ENCODE measurements around the gene POLK. TPM values are rescaled to one million over a fixed set of nuclear protein-coding genes. Genes with fewer than 3 reads are reported as not detected.
"Not testable (repeated sequence)": the region's sequence is repeated elsewhere in the genome, so short reads cannot be mapped to it uniquely, and the experiment has no call there.

Gene POLK
- total RNA-seq, 4 donors from 2014 or later: 11.8 to 43.8 (median 27.2) TPM

DNA sequence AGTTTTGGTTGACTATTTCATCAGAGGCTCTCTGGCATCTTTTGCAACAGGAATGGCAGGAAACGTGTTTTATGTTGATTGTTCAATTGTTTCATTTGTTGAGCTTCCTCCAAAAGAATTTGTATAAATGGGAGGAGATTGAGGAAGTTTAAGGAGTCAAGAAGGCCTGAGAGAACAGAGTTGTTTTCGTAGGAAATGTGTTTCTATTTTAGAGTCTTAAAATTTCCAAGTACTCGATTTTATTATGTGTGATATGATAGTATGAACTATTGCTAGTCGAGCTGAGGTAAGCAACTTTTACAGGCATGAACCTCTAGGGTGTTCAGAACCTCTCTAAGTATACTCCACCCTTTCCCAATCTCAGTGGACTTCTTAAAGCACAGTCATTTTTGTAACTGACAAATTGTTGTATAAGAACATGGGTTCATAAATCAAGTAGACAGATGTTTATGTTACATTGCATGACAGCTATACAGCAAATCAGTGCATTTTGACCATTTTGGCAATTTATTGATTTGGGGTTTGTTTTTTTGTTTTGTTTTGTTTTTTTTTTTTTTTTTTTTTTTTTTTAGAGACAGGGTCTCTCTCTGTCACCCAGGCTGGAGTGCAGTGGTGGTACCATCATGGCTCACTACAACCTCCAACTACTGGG lies 47.4 kb downstream of the POLK start:
- Histone ChIP-seq H3K27ac (no peak overlapping the region), H3K4me1 (no peaks in the 10 kb centered on the region), H3K9me3 (no peaks in the 10 kb centered on the region), H3K27me3 (no peaks in the 10 kb centered on the region), H3K36me3 (peaks cover 5% of the 10 kb centered on the region), H3K4me3 (no peak overlapping the region)
- TF ChIP-seq EP300 (IDR thresholded peaks at IDR 0.05) (no peak), POLR2A (IDR thresholded peaks at IDR 0.05) (no peak), POLR2AphosphoS5 (IDR thresholded peaks at IDR 0.05) (no peak)
- TF ChIP-seq, protein P1, sequence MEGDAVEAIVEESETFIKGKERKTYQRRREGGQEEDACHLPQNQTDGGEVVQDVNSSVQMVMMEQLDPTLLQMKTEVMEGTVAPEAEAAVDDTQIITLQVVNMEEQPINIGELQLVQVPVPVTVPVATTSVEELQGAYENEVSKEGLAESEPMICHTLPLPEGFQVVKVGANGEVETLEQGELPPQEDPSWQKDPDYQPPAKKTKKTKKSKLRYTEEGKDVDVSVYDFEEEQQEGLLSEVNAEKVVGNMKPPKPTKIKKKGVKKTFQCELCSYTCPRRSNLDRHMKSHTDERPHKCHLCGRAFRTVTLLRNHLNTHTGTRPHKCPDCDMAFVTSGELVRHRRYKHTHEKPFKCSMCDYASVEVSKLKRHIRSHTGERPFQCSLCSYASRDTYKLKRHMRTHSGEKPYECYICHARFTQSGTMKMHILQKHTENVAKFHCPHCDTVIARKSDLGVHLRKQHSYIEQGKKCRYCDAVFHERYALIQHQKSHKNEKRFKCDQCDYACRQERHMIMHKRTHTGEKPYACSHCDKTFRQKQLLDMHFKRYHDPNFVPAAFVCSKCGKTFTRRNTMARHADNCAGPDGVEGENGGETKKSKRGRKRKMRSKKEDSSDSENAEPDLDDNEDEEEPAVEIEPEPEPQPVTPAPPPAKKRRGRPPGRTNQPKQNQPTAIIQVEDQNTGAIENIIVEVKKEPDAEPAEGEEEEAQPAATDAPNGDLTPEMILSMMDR (IDR thresholded peaks at IDR 0.05): no peak
- DNase-seq (ENCODE audit: low spot score in 2 of 2): no peak
- WGBS: 40% methylated on average over 4 of the region's 4 CpGs

DNA sequence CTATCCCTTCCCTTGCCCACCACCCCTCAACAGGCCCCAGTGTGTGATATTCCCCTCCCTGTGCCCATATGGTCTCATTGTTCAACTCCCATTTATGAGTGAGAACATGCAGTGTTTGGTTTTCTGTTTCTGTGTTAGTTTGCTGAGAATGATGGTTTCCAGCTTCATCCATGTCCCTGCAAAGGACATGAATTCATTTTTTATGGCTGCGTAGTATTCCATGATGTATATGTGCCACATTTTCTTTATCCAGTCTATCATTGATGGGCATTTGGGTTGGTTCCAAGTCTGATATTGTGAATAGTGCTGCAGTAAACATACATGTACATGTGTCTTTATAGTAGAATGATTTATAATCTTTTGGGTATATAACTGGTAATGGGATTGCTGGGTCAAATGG lies 49.0 kb downstream of the POLK start:
- DNase-seq (ENCODE audit: low spot score in 2 of 2); H3K27ac ChIP-seq; H3K36me3 ChIP-seq; H3K9me3 ChIP-seq; H3K4me1 ChIP-seq; H3K27me3 ChIP-seq; H3K4me3 ChIP-seq: not testable (repeated sequence)
- WGBS: 100% methylated on average over 1 of the region's 1 CpG

DNA sequence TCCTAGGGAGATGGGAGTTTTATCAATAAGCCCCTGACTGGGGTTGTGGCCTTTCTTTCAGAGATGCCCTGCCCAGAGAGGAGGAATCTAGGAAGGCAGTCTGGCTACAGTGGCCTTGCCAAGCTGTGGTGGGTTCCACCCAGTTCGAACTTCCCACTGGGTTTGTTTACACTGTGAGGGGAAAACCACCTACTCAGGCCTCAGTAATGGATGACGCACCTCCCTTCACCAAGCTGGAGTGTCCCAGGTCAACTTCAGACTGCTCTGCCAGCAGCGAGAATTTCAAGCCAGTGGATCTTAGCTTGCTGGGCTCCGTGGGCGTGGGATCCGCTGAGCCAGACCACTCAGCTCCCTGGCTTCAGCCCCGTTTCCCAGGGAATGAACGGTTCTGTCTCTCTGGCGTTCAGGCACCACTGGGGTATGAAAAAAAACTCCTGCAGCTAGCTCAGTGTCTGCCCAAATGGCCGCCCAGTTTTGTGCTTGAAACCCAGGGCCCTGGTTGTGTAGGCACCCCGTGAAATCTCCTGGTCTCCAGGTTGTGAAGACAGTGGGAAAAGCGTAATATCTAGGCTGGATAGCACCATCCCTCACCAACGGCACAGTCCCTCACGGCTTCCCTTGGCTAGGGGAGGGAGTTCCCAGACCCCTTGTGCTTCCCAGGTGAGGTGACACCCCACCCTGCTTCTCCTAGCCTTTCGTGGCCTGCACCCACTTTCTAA lies 54.5 kb downstream of the POLK start:
- DNase-seq (ENCODE audit: low spot score in 2 of 2); H3K4me3 ChIP-seq; H3K27ac ChIP-seq; H3K9me3 ChIP-seq; H3K36me3 ChIP-seq; H3K27me3 ChIP-seq: not testable (repeated sequence)
- H3K4me1 ChIP-seq: peaks cover 20% of the 10 kb centered on the region
- 94% methylated on average over 9 of the region's 15 CpGs for WGBS

DNA sequence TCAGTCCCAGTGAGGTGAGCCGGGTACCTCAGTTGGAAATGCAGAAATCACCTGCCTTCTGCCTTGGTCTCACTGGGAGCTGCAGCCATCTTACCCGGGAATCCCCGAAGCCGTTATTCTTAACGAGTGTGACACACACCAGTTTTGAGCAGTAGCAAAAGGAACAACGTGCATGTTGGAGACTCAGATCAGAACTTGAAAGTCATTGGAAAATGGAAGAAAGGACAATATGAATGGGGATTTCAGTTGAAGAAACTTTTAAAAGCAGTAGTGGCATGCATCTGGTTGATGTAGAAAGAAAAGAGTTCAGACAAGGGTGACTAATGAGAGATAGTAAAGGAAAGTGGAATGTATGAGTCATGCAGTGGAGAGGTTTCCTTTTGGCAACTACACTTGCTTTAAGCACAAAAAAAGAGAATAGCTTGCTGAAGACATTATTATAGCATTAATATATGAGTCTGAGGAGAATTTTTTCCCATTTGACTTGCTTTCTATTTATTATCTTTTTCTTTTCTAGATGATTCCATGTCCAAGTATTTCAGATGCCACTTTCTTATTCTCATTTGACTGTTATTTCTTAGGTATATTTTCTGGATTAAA lies 55.1 kb downstream of the POLK start:
- H3K27me3 ChIP-seq: no peaks in the 10 kb centered on the region
- H3K9me3 ChIP-seq: no peaks in the 10 kb centered on the region
- no peak overlapping the region for H3K4me3 ChIP-seq
- TF ChIP-seq, protein P1 (IDR thresholded peaks at IDR 0.05): no peak
- TF ChIP-seq POLR2AphosphoS5 (IDR thresholded peaks at IDR 0.05) (no peak), EP300 (IDR thresholded peaks at IDR 0.05) (no peak), POLR2A (IDR thresholded peaks at IDR 0.05) (no peak)
- no peak for DNase-seq (ENCODE audit: low spot score in 2 of 2)
- WGBS: 40% methylated on average over 6 of the region's 6 CpGs
- no peaks in the 10 kb centered on the region for H3K36me3 ChIP-seq
- peaks cover 20% of the 10 kb centered on the region for H3K4me1 ChIP-seq
- H3K27ac ChIP-seq: no peak overlapping the region

DNA sequence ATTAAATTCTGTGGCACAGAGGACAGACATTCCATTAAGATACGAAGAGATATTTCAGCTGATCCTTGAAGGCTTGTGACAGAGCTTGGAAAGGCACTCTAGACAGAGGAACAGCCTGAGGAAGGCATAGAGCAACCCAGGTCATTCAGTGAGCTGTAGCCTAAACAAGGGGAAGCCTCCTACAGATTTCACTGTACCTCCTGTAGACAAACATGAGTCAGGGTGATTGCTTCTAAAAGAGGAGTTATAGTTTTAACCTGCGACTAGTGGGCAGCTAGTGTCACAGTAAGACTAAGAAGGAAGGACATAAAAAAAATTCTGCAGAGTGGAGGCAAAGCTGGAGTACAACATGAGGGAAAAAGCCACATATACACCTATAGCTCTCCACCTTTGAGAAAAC lies 56.0 kb downstream of the POLK start:
- Histone ChIP-seq H3K9me3 (no peaks in the 10 kb centered on the region), H3K36me3 (no peaks in the 10 kb centered on the region), H3K4me3 (no peak overlapping the region), H3K27ac (no peak overlapping the region), H3K4me1 (peaks cover 20% of the 10 kb centered on the region), H3K27me3 (no peaks in the 10 kb centered on the region)
- no peak for TF ChIP-seq EP300 (IDR thresholded peaks at IDR 0.05)
- no peak for TF ChIP-seq POLR2AphosphoS5 (IDR thresholded peaks at IDR 0.05)
- TF ChIP-seq, protein P1 (IDR thresholded peaks at IDR 0.05): no peak
- TF ChIP-seq POLR2A (IDR thresholded peaks at IDR 0.05): no peak
- no peak for DNase-seq (ENCODE audit: low spot score in 2 of 2)
- WGBS: 56% methylated on average over 2 of the region's 2 CpGs

DNA sequence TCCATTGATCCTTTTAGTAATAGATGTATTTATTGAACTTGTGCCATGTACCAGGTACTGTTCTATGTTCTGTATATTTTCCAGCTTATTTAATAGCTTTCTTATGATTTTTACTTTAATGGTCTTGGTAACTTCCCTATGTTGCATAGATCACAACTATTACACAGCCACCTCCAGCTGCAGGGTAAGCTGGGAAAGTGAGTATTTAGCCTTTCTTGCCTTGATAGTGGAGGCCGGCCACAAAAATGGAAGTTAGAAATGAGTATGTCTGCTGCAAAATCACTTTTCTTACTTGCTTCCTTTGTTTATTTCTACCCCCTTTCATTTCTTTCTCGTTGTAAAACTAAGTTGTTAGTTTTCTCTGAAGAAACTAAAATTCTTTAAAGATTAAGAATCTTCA lies 56.5 kb downstream of the POLK start:
- TF ChIP-seq, protein P1 (IDR thresholded peaks at IDR 0.05): no peak
- TF ChIP-seq EP300 (IDR thresholded peaks at IDR 0.05) (no peak), POLR2AphosphoS5 (IDR thresholded peaks at IDR 0.05) (no peak), POLR2A (IDR thresholded peaks at IDR 0.05) (no peak)
- no peak overlapping the region for H3K27ac ChIP-seq
- peaks cover 20% of the 10 kb centered on the region for H3K4me1 ChIP-seq
- no peak overlapping the region for H3K4me3 ChIP-seq
- H3K9me3 ChIP-seq: no peaks in the 10 kb centered on the region
- H3K36me3 ChIP-seq: no peaks in the 10 kb centered on the region
- H3K27me3 ChIP-seq: no peaks in the 10 kb centered on the region
- DNase-seq (ENCODE audit: low spot score in 2 of 2): no peak
- WGBS: 90% methylated on average over 2 of the region's 2 CpGs

Measured in suprapubic skin (tissue), 4 donors.